ENCODE data around the gene SPECC1L.

DNA sequence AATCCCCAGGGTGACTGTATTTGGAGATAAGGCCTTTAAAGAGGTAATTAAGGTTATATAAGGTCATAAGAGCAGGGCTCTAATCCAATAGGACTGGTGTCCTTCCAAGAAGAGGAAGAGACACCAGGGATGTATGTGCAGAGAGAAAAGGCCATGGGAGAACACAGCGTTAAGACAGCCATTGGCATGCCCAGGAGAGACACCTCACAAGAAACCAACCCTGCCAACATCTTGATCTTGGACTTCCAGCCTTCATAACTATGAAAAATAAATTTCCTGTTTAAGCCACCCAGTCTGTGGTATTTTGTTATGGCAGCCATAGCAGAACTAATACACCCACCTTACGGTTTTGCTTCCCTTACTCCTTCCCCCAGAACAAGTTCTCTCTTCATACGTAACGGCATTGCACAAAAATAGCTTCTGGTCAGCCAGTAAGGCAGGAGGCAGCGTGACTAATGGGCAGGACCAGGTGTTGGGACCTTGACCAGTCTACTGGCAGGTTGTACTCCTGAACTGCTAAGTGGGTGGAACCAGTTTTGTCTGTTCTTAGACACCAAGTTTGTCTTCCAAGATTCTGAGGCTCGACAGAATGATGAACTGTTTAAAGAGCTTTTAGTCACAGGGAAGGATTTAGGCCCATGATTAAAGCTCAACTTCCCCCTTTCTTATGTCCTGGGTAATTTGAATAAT lies 192.6 kb downstream of the SPECC1L start:
- TF ChIP-seq, protein P1, sequence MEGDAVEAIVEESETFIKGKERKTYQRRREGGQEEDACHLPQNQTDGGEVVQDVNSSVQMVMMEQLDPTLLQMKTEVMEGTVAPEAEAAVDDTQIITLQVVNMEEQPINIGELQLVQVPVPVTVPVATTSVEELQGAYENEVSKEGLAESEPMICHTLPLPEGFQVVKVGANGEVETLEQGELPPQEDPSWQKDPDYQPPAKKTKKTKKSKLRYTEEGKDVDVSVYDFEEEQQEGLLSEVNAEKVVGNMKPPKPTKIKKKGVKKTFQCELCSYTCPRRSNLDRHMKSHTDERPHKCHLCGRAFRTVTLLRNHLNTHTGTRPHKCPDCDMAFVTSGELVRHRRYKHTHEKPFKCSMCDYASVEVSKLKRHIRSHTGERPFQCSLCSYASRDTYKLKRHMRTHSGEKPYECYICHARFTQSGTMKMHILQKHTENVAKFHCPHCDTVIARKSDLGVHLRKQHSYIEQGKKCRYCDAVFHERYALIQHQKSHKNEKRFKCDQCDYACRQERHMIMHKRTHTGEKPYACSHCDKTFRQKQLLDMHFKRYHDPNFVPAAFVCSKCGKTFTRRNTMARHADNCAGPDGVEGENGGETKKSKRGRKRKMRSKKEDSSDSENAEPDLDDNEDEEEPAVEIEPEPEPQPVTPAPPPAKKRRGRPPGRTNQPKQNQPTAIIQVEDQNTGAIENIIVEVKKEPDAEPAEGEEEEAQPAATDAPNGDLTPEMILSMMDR (IDR thresholded peaks at IDR 0.05; ENCODE audit: borderline replicate concordance, extremely low read depth, low read length, poor library complexity, severe bottlenecking) = no peak
- no peak for TF ChIP-seq EZH2 (IDR thresholded peaks at IDR 0.05; ENCODE audit: borderline replicate concordance, low read depth, low read length, severe bottlenecking)
